Measurements from ENCODE around the gene MON1B. TPM values are rescaled to one million over a fixed set of nuclear protein-coding genes. Genes with fewer than 3 reads are reported as not detected.
A peak's percentile ranks its signal among the peaks of the same experiment; 100 is the strongest.

MON1B gene
- total and polyA plus RNA-seq, 9 of the 15 experiments (the other 6 are each of a cell fraction or from before 2014, with no cell fraction given): 5.0 to 66.0 (median 12.6) TPM

- 4% methylated on average over 15 of the region's 66 CpGs for WGBS (ENCODE audit: insufficient coverage, low coverage, missing lambda C conversion rate)
- Histone ChIP-seq H3K9ac (ENCODE audit: insufficient read depth in 1 of 2, low read depth in 2 of 2, low read length in 2 of 2) (peak overlapping the region; percentile 46 to 90; a peak in 3 of 4 replicates), H3K4me1 (replicated peaks in 1 of 2; ENCODE audit: control insufficient read depth in 2 of 2, insufficient read depth in 2 of 2, low read length in 2 of 2) (peaks cover 0 to 17% of the 10 kb centered on the region in 2 experiments; a peak in 2 of 5 replicates), H3K36me3 (ENCODE audit: control insufficient read depth, insufficient read depth, low read length) (no peaks in the 10 kb centered on the region), H3K4me2 (ENCODE audit: insufficient read depth, low read length) (peak overlapping the region; percentile 80), H4K20me1 (replicated peaks; ENCODE audit: control insufficient read depth, insufficient read depth, low read length) (no peaks in the 10 kb centered on the region; the same call in 1 of the 2 replicates), H2AFZ (ENCODE audit: low read depth, low read length) (peak overlapping the region; percentile 94), H3K27me3 (ENCODE audit: control insufficient read depth in 2 of 2, insufficient read depth in 2 of 2, low read length in 2 of 2) (peaks cover 0 to 16% of the 10 kb centered on the region in 2 experiments; a peak in 3 of 5 replicates), H3K9me1 (ENCODE audit: control insufficient read depth, insufficient read depth, low read length) (no peaks in the 10 kb centered on the region), H3K27ac (ENCODE audit: extremely low read depth, low read depth, low read length) (no peak overlapping the region; the same call in 2 of the 3 replicates), H3K4me3 (peak overlapping the region; percentile 59), H3K9me3 (replicated peaks; ENCODE audit: control insufficient read depth, insufficient read depth, low read depth, low read length) (no peaks in the 10 kb centered on the region), H3K79me2 (ENCODE audit: control insufficient read depth, insufficient read depth, low read length) (no peaks in the 10 kb centered on the region)
- ChIA-PET CTCF (ENCODE audit: low intra/inter-chr PET ratio) (no interaction called here), POLR2A (interaction anchor here (1.2 kb wide), 1 partner anchor 11 kb away, joined by 4 read pairs; no protein-coding TSS in a partner anchor)
- TSS peak; percentile 84 for BruUV-seq (replicated peaks)
- peak; percentile 73 for ATAC-seq
- in situ Hi-C loops (cut with MboI) (no loop called here), intact Hi-C loops (cut with micrococcal nuclease) (no loop called here)
- no peak for FAIRE-seq
- DNase-seq (ENCODE audit: extremely low read depth in 1 of 4, low spot score in 3 of 4): peak; percentile 55 to 88 (median 78)
- TF ChIP-seq CBX2 (IDR thresholded peaks at IDR 0.05; ENCODE audit: insufficient read depth, low read length, poor library complexity, severe bottlenecking) (no peak), ZNF311 (CRISPR knock-in tag; IDR thresholded peaks at IDR 0.05) (no peak), GATAD2A (IDR thresholded peaks at IDR 0.05) (0 out of 2 replicates have a peak, but pooled peaks have one; percentile 3), CBX3 (IDR thresholded peaks at IDR 0.05; ENCODE audit: borderline replicate concordance in 1 of 2, low read length in 2 of 2) (no peak), ZBTB26 (CRISPR knock-in tag; IDR thresholded peaks at IDR 0.05) (no peak), RFX5 (IDR thresholded peaks at IDR 0.05; ENCODE audit: low read depth, low read length) (no peak), SP1 (CRISPR knock-in tag; IDR thresholded peaks at IDR 0.05) (0 out of 2 replicates have a peak, but pooled peaks have one; percentile 3), ZNF518B (CRISPR knock-in tag; IDR thresholded peaks at IDR 0.05) (no peak), JUN (IDR thresholded peaks at IDR 0.05; ENCODE audit: borderline replicate concordance, low read depth, low read length) (no peak), JUN (CRISPR knock-in tag; IDR thresholded peaks at IDR 0.05; ENCODE audit: borderline replicate concordance) (0 out of 2 replicates have a peak, but pooled peaks have one; percentile 26), GATAD2B (IDR thresholded peaks at IDR 0.05; ENCODE audit: borderline replicate concordance) (no peak), HOXB6 (CRISPR knock-in tag; IDR thresholded peaks at IDR 0.05; ENCODE audit: borderline replicate concordance) (no peak), NFIC (IDR thresholded peaks at IDR 0.05) (peak; percentile 47), SRSF3 (IDR thresholded peaks at IDR 0.05; ENCODE audit: insufficient read depth, low read length) (no peak), ARID2 (IDR thresholded peaks at IDR 0.05) (no peak), MYC (IDR thresholded peaks at IDR 0.05; ENCODE audit: low read depth, low read length) (0 out of 2 replicates have a peak, but pooled peaks have one; percentile 22), MYC (CRISPR knock-in tag; IDR thresholded peaks at IDR 0.05; ENCODE audit: borderline replicate concordance, low read depth) (no peak), ZNF717 (CRISPR knock-in tag; IDR thresholded peaks at IDR 0.05) (no peak)
Observed at GRCh38 chr16:77211880-77212740, 21.1 kb downstream of the MON1B start.

Measured in K562 (cell line).